Activated naive CD4-positive, alpha-beta T cell treated with anti-CD3 and anti-CD28 coated beads, Interleukin-2, amount 50 U/mL, for 16 hours (primary cell): ENCODE measurements around the gene ACSM6.

ENCODE experiments used
- DNase-seq: peaks from one replicate; pipeline ENCODE4 v3.0.0-alpha.2; 2020

ACSM6 gene

GRCh38 chr10:95247200-95247880 lies 53.3 kb downstream of the ACSM6 start:
- no peak for DNase-seq

GRCh38 chr10:95247881-95248583 lies 54.0 kb downstream of the ACSM6 start:
- DNase-seq = no peak

DNA sequence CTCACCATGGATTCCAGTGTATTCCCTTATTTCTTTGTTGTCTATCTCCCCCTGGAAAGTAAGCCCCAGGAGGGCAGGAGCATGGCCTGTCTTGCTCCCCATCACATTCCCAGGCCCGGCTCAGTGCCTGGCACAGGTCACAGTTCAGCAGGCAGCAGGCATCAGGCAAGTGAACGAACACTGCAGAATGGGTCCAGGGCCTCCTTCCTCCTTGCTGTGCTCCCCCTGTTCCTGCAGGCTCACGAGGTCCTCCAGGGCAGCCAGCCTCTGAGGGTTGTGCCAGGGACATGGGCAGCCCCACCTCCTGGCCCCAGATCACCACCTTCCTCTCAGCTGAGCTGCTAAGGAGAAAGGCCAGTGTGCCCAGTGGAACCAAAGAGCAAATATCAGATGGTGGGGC lies 55.0 kb downstream of the ACSM6 start:
- DNase-seq = no peak

- DNase-seq = no peak
Measured at GRCh38 chr10:95249467-95249866, 55.4 kb downstream of the ACSM6 start.

- DNase-seq = no peak
Measured at GRCh38 chr10:95250856-95251255, 56.8 kb downstream of the ACSM6 start.

- DNase-seq = no peak
Measured at GRCh38 chr10:95253007-95253406, 59.0 kb downstream of the ACSM6 start.

GRCh38 chr10:95253686-95254085 lies 59.6 kb downstream of the ACSM6 start:
- DNase-seq = no peak

DNA sequence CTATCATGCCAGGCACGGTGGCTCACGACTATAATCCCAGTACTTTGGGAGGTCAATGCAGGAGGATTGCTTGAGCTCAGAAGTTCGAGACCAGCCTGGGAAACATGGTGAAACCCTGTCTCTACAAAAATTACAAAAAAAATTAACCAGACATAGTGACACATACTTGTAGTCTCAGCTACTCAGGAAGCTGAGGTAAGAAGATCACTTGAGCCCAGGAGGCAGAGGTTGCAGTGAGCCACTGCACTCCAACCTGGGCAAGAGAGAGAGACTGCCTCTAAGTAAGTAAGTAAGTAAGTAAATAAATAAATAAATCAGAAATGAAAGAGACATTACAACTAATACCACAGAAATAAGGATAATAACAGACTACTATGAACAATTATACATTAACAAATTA lies 60.6 kb downstream of the ACSM6 start:
- no peak for DNase-seq

DNA sequence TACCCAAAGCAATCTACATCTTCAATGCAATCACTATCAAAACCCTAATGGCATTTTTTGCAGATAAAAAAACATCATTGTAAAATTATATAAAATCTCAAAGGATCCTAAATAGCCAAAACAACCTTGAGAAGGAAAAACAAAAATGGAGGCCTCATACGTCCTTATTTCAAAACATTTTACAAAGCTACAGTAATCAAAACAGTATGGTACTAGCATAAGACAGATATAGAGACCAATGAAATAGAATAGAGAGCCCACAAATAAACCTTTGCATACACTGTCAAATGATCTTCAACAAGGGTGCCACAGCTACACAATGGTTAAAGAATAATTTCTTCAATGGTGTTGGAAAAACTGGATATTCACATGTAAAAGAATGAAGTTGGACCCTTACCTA lies 62.2 kb downstream of the ACSM6 start:
- no peak for DNase-seq

DNA sequence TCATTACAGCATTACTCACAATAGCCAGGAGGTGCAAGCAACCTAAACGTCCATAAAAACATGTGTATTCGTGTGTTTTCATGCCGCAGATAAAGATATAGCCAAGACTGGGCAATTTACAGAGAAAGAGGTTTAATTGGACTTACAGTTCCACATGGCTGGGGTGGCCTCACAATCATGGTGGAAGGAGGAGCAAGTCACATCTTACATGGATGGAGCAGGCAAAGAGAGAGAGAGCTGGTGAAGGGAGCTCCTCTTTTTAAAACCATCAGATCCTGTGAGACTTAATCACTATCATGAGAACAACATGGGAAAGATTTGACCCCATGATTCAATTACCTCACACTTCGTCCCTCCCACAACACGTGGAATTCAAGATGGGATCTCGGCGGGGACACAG lies 63.8 kb downstream of the ACSM6 start:
- DNase-seq = no peak

DNA sequence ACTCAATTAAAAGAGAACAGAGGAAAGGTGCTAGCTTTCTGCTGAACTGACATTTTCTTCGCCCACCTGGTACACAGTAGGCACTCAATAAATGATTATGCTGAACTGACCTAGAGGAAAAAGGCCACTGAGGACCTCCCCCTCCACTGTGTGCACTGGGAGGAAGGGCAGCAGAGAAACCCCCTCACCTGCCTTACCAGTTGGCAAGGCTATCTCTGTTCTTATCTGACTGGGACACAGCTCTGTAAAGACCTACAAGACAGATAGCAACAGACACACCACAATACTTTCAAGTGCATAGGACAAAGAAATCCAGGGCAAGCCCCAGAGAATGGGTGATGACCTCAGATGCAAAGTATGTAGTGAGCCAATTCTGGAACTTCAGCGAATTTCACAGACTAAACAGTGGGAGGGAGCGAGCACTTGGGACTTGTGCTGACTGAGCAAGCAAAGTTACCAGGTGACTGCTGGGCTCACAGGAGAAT lies 66.4 kb downstream of the ACSM6 start:
- DNase-seq = no peak

DNA sequence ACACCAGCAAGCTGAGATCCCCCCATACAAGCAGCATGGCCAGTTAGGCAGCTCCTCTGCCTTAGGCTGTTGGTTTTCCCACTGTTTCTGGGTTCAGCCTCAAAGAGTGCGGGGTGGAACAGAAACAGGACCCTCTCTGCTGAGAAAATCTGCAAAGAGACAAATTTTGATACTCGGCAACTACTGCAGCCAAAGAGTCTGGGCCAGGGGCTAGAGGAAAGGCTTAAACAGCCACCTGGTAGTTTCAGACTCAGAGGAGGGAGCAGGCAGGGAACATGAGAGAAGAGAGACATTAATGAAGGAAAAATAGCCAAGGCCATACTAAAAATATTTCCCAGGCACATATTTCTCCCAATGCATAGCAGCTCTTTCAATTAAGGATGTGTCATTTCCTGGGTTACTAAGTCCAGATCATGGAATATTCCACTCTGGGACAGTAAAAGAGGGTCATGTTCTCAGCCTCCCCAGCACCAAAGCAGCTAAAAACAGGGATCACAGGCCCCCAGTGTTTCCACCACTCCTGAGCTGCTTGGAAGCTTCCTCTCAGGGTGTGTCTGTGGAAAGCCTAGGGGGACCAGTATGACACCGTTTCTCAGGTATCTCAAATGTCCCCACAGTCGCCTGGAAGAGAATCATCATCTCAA lies 67.0 kb downstream of the ACSM6 start:
- DNase-seq = no peak

- no peak for DNase-seq
Measured at GRCh38 chr10:95261926-95262325, 67.9 kb downstream of the ACSM6 start.

DNA sequence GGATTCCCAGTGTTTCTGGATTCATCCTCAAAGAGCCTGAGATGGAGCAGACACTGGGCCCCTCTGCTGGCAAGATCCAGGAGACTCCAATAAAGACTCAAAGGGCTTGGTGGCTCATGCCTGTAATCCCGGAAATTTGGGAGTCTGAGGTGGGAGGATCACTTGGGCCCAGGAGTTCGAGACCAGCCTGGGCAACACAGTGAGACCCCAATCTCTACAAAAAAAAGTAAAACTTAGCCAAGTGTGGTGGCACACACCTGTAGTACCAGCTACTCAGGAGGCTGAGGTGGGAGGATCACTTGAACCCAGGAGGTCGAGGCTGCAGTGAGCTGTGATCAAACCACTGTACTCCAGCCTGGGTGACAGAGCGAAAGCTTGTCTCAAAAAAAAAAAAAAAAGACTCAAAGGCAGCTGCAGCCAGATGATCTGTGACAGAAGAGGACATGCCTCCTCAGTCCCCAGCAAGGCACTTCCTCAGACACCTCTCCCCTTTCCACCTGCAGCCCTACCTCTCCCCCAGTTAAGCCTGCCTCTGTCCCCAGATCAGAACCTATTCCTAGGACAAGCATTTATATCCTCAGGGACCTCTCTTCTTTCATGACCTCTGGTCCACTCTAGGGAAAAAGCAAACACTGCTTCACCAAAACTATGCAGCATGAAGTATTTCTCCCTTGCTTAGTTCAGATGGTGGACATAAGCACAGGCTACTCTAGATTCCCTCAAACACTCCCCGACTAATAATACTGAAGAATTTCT lies 68.9 kb downstream of the ACSM6 start:
- DNase-seq = no peak

DNA sequence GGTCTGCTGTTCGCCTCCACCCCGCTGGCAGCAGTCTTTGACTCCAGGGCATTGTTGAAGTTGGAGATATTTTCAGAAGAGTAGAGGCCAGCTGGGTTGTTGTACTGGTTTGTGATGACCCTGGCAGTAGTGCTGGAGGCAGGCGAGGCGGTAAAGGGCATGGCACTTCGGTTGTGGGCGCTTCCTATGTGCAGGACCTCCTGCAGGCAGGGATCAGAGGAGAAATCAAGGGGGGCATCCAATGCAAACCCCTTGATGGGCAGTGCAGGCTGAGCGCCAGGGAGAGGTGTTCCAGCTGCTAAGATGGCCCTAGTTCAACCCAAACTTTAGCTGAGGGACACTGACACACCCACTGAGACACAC lies 69.8 kb downstream of the ACSM6 start:
- DNase-seq = no peak

DNA sequence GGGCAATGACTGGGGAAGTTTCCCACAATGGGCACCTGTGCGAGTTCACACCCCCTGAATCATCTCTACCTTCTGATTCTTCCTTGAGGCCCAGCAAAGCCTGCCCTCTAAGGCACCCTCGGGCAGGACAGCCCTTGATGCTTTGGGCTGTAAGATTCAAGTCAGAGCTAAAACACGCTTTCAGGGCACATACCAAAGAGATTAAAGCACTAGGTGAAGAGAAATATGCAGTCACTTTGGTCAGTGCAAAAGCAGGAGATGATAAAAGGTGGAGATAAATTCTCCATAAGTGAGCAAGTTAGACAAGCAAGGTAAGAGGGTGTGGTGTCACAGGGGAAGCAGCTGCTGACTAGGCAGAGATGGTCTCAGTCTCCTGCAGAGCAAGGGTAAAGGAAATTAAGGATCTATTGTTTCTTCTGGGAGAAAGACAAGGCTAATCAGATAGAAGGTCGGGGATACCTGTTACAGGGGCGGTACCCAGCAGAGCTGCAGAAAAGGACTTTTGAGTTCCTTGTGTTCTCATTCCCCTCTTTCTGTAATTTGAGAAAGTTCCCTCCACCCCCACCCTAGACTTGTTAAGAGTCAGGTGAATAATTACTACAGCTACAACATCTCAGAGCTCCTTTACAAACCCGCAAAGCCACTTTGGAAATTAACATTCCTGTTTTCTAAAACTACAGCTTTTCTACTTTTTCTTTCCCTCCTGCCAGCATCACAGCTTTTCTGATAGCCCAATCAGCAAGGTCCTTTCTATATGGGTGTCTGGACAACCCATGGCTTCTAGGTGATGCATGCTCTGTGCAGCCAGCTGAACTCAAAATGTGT lies 70.4 kb downstream of the ACSM6 start:
- DNase-seq = no peak

GRCh38 chr10:95265572-95265971 lies 71.5 kb downstream of the ACSM6 start:
- no peak for DNase-seq

DNA sequence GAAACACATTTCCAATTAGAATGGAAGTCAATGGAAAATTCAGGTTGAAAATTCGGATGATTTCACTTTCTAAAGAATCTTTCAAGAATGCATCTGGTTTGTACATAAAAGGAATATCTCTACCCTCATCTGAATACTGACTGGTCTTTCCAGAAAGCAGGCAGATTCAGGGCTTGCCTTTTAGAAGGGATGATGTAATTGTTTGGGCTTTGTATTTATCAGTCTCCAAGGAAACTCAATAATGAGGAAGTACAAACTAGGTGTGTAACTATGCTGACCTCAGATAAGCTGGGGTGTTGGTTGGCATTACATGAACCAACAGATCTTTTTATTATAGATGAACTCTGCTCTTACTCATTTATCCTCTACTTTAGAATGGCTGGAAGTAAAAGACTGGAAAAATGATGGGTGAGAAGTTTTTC lies 72.6 kb downstream of the ACSM6 start:
- no peak for DNase-seq

DNA sequence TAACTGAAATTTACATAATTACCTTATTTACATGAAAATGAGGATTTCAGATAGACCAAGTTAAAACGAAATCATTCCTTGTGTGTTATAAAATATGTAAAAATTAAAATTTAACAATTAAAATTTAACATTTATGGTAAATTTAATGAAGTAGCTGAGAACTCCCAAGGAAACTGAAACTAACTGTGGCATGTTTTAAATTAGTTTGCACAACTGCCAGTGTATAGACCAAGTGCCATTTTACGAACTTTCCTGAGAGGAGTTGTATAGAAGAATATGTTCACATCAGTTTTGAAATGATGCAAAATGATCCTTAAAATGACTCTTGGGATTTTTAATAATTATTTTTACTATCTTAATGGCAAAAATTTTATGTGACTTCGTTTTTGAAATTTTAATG lies 73.2 kb downstream of the ACSM6 start:
- no peak for DNase-seq

DNA sequence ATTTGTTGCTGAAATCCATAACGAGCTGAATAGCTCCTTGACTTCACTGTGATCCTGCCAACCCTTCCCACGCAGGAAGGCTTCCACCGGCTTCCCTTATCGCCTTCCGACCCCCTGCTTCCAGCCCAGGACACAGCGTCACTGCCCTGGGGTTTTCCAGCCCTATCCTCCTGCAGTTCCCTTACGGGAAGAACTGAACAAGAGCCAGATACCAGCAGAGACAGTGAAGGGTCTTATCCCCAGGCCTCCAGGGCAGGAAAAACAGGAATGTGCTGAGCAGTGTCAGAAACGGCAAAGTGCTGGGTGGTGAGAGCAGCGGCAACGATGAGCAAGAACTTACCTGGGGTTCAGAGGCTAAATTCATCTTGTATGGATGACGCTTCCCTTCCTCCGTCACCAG lies 74.4 kb downstream of the ACSM6 start:
- DNase-seq = no peak

DNA sequence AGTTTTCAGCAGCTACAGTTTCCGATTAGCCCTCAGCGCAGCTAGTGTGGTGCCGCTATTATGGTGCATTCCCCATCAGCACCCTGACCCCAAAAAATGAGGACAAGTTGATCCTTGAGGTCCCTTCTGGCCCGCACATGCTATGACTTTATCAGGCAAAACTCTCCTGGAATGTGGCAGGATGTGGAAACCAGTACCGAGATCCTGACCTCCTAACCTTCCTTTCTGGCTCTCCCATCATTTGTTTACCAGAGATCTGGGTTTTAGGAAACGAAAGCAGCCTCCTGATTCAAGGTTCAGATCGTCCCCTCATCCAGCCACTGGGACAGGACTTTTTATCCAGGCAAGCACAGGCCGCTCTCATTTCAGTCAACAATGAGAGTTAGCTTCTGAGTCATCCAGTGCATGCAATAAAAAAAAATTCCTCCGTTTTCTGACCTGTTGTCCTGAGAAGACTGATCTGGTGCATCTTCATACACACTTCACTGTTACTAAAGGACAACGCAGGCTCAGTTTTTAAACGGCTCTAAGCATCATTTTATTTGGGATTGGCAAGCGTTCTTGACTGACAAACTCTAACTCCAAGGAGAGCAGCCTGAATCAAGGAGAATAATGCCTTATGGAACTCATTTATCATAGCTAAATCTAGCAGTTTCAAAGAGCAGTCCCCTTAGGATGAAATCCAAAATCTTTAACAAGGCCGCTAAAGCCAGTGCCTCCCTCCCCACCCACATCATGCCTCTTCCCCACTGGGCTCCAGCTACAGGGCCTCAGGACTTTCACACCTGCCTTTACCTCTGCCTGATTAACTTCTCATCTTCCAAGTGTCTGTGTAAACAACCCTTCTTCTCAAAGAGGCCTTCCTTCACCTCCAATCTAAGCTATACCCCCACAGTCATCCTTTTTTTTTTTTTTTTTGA lies 79.6 kb downstream of the ACSM6 start:
- DNase-seq = no peak
